ENCODE results near the gene RNF38.
"Not testable (repeated sequence)": the region's sequence is repeated elsewhere in the genome, so short reads cannot be mapped to it uniquely, and the experiment has no call there.

RNF38 gene

GRCh38 chr9:36328798-36329411 is 71.2 kb downstream of the RNF38 start:
- peak; percentile 89 for DNase-seq

GRCh38 chr9:36325081-36325828 is 74.8 kb downstream of the RNF38 start:
- peak; percentile 20 for DNase-seq

DNA sequence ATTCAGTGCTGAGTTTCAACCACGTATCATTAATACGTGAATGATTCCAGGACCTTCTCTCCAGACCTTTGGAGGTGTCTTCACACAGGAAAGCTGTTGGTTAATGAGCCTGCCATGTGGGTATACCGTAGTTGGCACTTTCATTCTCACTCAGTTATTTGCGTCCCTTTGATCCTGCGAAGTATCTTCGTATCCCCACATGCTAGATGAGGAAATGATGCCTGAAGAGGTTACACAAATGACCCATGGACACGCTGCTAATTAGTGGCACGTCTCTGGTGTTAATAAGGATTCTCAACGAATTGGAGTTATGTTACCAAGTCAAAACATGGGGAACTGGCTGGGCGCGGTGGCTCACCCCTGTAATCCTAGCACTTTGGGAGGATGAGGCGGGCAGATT is 76.1 kb downstream of the RNF38 start:
- DNase-seq: no peak

DNA sequence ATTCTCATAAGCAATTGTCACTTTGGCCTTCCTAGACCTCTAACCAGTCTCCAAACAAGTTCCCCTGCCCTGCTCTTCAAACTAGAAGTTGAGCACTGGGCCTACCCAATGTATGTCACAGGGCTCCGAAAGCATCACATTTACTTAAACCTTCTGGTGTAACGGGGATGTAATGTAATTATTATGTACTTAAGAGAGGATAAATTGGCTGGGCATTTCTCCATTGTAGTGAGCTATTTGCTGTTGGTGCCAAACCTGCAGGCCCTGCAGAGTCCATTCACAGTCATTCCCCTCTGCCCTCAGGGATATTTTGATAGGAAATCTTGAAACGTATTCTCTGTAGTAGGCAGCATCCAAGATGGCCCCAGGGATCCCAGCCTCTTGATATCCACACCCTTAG is 77.6 kb downstream of the RNF38 start:
- no peak for DNase-seq

DNA sequence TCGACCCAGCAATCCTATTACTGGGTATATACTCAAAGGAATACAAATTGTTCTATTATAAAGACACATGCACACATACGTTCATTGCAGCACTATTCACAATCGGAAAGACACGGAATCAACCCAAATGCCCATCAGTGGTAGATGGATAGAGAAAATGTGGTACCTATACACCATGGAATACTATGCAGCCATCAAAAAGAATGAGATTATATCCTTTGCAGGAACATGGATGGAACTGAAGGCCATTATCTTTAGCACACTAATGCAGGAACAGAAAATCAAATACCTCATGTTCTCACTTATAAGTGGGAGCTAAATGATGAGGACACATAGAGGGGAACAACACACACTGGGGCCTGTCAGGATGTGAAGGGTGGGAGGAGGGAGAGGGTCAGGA is 78.2 kb downstream of the RNF38 start:
- DNase-seq: not testable (repeated sequence)

GRCh38 chr9:36320466-36320865 is 79.6 kb downstream of the RNF38 start:
- no peak for DNase-seq

- no peak for DNase-seq
These were observed 80.3 kb downstream of the RNF38 start for GRCh38 chr9:36319806-36320205.

DNA sequence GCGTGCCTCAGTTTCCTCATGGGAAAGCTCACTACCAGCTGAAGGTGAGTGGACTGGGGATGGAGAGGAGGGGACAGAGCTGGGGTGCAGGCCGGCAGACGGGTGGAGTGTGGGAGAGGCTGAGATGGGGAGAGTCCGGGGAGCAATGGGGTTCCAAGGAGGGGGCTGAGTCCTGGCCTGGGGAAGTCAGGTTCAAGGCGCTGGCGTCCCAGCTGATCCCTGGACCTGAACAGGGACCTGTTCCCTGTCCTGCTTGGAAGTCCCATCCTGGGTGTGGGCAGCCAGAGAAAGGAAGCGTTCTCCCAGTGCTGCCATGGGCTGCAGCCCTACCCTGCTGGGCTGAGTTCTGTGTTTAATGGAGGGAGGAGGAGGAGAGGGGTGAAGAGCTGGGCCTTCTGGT is 80.9 kb downstream of the RNF38 start:
- DNase-seq: no peak

DNA sequence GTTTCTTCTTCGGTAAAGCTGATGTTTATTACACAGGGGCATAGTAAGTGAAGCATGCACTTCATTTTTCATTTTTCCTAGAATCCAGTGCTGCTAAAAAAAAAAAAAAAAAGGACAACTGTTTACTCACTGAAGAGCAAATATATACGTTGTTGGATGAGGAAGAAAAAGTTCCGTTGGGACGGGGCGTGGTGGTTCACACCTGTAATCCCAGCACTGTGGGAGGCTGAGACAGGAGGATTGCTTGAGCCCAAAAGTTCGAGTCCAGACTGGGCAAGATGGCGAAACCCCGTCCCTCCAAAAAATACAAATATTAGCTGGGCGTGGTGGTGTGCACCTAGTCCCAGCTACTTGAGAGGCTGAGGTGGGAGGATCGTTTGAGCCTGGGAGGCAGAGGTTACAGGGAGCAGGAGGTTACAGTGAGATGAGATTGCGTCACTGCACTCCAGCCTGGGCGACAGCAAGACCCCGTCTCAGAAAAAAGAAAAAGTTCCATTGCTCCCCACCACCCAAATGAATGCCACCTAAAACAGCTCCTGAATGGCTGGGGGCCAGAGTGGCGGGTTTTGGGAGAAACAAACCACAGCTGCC is 81.8 kb downstream of the RNF38 start:
- no peak for DNase-seq

- DNase-seq: no peak
These were observed 82.3 kb downstream of the RNF38 start for GRCh38 chr9:36317766-36318165.

DNA sequence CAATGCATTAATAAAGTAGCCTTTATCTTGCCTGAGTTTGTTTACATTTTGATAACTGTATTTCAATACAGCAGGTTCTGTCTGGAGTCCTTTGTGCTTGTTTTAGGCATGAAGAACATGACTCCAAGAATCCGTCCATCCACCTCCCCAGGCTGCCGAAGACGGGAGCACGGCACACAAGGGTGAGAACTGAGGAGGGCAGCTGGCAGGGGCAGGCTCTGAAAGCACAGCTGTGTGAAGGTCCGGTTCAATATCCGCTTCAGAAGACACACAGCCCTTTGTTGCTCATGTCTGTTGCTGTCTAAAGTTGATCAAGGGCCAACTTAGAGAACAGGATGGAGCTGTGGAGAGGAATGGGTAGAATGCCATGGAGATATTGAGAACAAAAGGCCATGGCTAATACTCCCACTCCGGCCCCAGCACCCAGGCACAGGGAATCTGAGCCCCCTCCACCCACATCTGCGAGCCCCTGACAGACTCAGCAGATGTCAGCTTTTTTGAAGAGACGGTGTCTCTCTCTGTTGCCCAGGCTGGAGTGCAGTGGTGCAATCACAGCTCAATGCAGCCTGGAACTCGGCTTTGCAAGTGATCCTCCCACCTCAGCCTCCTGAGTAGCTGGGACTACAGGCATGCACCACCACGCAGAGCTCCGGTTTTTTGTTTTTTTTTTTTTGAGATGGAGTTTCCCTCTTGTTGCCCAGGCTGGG is 83.3 kb downstream of the RNF38 start:
- no peak for DNase-seq

DNA sequence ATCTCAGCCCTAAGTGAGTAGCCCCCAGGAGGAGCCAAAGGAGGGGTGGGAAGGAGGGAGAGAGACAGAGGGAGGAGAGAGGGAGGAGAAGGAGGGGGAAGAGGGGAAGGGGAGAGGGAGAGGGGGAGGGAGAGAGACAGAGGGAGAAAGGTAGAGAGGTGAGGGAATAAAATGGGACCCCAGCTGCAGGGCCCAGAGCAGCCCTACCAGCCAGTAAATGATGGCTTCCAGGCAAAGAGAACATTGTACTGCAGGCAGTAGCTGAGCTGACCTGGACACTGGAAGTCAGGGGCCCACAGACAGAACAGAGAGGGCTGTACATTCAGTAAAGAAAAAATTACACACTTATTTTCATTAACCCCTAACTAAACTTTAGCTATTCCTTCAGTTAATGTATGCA is 84.0 kb downstream of the RNF38 start:
- no peak for DNase-seq

DNA sequence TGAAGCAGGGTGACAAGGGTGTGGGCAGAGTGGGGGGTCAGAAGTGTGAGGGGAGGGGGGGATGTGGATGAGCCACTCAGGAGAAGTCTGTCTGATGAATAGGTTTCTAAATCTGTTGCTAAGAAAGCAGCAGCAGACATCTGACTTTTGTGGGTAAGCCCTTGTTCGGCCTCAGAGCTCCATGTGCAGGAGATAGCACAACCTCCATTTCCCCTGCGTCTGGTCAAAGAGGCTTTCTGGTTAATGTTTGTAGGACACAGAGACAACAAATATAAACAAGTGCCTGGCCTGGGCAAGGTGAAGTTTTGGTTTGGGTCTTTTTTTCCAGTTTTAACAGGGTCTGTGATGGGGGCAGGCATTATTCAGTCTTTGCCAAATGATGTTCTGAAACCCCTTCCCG is 84.8 kb downstream of the RNF38 start:
- no peak for DNase-seq

- no peak for DNase-seq
These were observed 85.3 kb downstream of the RNF38 start for GRCh38 chr9:36314740-36315139.

- DNase-seq: no peak
These were observed 93.4 kb downstream of the RNF38 start for GRCh38 chr9:36306471-36307306.

GRCh38 chr9:36304366-36304765 is 95.7 kb downstream of the RNF38 start:
- DNase-seq: peak; percentile 36

DNA sequence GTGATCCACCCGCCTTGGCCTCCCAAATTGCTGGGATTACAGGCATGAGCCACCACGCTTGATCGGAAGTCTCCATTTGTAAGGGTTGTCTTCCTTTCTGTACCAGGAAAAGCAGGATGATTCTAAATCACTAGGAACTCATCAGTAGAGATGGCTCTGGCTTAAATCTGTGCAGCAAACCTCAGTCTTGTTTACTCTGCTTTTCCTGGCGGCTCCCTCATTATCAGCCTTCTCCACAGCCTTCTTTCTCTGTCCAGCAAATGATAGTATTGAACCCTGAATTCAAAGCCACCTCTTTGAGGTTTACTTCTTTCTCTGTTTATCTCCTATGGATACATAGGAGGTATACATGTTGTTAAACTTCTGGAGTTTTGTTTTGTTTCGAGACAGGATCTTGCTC is 98.8 kb downstream of the RNF38 start:
- DNase-seq: no peak

GRCh38 chr9:36298566-36298965 is 101.5 kb downstream of the RNF38 start:
- DNase-seq: no peak

- no peak for DNase-seq
These were observed 102.3 kb downstream of the RNF38 start for GRCh38 chr9:36297798-36298197.

DNA sequence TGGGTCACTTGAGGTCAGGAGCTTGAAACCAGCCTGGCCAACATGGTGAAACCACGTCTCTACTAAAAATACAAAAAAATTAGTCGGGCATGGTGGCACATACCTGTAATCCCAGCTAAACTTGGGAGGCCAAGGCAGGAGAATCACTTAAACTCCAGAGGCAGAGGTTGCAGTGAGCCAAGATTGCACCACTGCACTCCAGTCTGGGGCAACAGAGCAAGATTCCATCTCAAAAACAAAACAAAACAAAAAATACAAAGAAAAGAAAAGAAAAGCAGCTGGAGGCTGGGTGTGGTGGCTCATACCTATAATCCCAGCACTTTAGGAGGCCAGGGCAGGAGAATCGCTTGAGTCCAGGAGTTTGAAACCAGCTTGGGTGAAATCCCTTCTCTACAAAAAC is 105.1 kb downstream of the RNF38 start:
- DNase-seq: not testable (repeated sequence)

GRCh38 chr9:36293918-36294317 is 106.2 kb downstream of the RNF38 start:
- DNase-seq: no peak

DNA sequence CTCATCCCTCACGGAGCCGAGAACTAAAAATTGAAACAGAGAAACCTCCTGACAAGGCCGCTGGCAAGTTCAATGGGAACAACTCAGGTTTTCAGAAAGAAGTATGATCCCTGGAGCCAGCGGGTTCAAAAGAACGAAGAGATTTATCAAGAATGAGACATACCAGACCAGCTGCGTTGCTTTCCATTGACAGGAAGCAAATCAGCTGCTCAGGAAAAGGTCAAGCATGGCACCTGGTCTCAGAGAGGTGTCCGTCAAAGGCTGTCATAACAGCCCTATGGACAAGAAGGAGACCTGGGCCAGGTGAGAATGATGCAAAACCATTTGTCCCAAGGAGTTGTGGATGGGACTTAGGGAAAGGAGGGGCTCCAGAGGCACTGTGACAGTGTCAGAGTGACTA is 106.9 kb downstream of the RNF38 start:
- DNase-seq: no peak

DNA sequence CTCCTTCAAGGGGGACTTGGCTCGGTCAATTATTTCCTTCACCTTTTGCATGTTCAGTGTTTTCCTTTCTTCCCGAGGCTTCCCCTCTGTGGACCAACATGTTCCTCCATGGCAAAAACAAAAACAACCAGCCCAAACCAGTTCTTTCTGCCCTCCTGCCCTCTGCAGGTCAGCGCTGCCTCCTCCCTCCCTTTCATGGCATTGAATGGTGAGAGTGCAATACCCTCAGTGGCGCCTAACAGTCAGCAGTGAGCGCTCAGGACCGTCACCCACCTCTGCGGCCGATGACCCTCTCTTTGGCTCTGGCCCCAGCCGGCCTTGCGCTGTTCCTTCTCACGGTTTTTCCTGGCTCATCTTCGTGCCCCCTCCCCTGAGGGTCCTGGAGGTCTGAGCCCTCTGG is 107.4 kb downstream of the RNF38 start:
- no peak for DNase-seq

All from hematopoietic multipotent progenitor cell treated with erythropoietin and hydrocortisone succinate and interleukin-3 and kit ligand, for 4 days (in vitro differentiated cells).